Cortex of kidney (tissue), 1 donor: ENCODE data around the gene SRD5A3.
A peak's percentile ranks its signal among the peaks of the same experiment; 100 is the strongest.

Experiments used
- DNase-seq: peaks from one replicate; lab custom pipeline; 2025; lab: John Stamatoyannopoulos, UW

SRD5A3 gene

DNA sequence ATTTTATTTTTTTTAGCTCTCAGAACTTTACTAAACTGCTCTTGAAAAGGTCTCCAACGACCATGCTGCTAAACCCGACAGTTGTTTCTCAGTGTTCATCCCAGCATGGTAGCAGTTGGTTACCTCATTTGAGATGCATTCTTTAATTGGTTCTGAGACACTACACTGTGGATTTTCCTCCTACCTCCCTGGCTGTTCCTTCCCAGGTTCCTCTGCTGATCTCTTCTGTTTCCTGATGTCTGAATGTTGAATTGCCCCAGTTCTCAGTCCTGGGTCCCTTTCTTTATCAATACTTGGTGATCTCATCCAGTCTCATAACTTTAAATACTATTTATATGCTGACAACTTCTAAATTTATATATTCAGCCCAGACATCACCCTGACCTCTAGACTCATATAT lies 30.7 kb downstream of the SRD5A3 start:
- DNase-seq = no peak

DNA sequence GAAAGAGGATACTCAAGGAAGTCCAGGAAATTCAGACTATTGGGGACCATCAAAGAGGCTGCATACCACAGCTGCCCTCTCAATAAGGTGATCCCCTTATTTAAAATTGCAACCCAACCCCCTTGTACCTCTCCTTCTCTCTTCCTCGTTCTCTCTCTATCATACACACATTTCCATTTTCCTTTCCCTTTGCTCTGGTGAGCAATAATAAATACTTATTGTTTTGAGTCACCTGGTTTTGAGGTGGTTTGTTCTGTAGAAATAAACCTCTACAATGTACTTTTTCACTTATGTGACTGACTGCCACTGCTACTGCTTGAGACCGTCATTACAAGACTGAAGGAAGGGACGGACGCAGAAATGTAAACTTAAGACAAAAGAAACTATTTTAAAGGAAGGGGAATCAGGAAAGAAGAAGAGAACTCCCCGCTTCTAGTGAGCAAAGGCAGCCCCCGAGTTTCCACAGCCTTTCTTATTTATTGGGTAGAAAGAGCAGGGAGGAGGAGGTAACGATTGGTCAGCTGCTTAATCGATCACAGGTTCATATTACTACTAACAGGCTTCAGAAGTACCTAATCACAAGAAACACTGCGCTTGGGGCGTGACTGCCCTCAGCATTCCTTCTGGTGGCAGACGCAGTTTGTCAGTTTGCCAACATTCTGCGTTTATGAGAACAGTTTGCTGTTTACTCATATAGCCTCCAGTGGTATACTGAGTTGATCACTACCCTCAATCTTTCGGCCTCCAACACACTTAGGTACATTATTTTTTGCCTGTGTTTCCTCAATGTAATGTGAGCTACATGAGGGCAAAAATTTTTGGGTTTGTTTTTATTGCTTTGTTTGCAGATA lies 32.8 kb downstream of the SRD5A3 start:
- no peak for DNase-seq

DNA sequence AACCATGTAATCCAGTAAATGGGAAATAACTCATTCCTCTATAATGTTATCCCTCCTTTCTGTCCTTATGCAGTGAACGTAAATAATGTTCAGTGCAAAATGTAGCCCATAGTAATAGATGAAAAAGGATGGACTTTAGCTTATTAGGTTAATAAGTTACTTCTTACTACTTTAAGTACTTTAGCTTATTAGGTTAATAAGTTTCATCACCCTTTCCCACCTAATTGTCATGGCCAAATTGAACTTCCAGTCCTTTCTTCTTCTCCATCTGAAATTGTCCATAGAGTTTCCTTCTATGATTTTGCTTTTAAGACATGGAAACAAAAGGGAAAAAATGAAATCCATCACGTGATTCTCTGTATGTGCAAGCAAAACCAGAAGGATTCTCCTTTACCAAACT lies 34.5 kb downstream of the SRD5A3 start:
- no peak for DNase-seq

DNA sequence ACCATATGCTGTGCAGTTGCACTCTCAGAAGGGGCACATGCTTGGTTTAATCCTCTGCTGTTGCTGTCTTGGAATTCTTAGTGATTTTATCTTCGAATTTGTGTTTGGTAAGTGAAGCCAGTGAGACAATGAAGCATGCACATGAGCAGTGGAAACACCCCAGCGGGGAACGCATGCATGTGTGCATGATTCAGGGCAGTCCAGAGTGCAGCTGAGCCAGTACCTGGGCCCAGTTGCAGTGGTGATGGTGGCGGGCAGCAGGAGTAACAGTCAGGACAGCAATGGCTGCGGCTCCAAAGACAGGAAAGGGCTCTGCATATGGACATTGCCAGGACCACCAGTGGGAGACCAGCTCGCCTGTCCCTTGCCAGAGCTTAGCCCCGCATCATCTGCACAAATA lies 35.5 kb downstream of the SRD5A3 start:
- no peak for DNase-seq

DNA sequence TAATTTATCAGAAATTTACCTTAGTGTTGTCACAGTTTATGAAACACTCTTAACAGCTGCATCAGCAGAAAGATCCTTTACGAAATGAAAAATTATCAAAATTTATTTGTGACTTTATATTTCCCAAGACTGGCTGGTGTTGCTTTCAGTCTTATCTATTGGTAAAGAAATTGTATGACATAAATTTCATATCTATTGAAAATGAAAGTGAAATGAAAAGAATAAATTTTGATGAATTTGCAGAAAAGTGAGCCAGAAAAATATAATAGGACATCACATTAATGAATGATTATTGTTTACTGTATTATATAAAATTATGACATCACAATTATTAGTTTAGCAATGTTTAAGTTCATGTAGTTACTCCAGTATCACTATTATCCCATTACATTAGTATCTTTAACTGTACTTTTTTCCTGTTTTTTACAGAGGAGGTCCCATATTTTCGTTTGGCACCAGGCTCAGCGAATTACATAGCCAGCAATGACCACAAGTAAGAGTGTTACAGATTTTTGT lies 36.5 kb downstream of the SRD5A3 start:
- no peak for DNase-seq

DNA sequence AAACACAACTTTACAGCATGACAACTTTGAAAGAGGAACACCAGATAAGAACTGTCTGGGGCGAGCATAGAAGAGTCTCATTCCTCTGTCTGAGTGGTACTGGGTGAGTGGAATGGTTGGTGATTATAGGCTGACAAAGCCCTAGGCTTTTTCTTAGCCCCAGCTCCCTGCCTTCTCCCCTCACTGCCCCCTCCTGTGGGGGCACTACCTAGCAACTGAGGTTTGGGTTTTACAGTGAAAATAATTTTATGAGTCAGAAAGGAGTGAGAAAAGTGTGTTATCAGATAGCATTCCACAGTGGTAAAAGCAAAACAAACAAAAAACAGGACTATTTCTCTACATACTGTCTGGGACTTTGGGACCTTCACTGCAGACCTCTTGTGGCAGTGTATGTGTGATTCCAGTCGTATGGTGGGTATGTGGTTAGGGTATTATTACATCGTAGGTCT lies 39.2 kb downstream of the SRD5A3 start:
- no peak for DNase-seq

DNA sequence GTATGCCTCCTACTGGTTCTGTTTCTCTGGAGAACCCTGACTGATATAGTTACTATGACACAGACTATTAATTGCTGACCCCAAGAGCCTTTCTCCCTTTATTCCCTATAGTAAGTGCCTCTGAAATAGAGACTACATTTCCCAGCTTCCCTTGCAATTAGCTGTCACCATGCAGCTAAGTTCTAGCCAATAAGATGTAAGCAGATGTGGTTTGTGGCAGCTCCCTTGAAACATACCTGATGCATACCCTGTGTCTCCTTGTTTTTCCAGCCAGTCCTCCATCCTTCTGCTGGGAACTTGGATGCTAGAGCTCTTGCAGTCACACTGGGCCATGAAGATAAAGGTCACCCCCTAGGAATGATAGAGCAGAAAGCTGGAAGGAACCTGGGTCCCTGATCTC lies 40.0 kb downstream of the SRD5A3 start:
- DNase-seq = no peak

DNA sequence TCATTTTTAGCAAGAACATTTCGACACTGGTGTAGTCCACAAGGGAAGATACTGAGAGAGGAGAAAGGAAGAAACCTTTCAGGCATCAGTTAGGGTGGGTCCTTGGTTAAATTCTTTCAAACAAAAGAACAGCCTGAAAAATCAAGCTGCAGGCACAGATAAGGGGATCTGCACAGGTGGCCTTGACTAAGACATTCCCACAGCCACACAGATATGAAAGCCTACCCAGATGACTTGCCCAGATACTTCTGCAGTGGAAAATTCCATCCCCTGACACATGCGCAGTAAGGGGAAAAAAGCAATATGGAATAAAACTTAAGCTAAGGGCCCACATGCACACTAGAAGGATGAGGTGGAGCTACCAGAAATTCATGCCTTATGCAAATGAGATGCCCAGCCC lies 40.8 kb downstream of the SRD5A3 start:
- no peak for DNase-seq

DNA sequence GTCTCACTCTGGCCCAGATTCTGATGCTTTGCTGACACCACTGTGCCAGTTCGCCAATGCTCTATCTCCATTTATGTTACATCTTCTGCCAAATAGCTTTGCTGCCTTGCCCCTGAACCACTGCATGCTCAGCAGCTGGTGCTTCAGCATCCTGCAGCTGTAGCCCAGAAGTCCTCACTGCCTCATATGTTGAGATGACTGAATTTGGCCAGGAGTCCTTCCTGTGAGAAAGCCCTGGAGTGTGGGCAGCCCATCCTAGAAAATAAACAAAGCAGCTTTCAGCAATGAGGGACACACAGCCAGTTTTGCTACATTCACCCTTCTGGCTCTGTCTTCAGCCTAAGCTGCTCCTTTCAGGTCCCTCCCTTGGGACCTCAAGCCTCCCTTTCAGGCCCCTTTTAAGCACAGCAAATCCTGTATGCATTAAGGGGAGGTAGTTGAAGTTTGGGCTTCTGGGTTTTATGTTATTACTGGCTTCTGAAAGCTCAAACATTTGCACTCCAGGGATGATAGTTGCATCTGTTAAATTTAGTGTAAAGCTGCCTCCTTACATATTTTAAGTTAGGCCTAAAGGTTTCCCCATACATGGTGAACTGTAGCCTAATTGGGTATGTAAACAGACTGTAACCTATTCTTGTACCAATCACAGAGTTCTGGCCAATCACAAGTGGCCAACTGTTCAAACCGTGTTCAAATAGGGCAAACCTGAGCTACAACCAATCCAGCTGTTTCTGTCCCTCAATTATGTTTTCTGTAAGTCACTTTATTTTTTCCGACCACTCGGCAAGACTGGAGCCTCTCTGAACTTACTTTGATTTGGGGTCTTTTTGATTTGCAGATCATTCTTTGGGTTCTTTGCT lies 47.6 kb downstream of the SRD5A3 start:
- no peak for DNase-seq

DNA sequence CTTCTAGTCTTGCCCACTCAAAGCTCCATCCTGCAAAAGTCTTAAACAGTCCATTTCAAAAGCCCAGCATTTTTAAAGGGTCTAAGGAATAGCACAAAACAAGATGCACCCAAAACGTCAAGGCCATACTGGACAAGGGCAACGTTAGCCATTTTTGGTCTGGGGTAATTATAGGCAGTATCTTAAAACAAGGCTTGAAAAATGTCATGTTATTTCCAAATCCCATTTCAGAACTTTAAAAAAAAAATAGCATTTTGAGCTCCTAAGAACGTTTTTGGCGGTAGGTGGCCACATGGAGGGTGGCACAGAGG lies 49.1 kb downstream of the SRD5A3 start:
- no peak for DNase-seq

DNA sequence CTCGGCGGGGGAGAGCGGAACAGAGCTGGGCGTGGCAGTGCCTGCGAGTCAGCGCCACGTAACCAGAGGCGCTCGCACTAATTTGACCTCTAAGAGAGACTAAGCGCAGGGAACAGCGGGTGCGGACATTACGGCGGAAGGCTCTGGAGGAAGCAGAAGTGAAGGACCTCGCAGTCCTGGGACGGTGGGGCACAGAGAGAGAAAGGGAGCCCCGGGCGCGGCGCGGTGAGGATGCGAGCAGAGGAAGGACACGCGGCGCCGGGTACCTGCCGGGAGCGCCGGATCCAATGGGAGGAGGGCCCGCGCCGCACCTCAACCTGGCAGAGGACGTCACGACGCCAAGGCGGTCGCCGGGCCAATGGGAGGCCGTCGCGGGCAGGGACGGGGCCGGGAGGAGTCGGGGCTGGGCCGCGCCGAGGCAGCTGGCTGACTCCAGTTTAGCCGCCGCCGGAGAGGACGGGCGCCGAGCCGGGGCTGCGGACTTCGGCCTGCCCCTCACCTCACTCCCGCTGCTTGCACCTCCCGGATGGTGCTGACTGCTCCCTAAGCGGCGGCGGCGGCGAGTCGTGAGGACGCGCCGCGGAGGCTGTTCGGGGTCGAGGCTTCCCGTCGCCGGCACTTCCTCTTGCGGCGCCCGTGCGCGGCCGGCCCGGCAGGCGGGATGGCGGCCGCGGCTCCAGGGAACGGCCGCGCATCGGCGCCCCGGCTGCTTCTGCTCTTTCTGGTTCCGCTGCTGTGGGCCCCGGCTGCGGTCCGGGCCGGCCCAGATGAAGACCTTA lies 49.7 kb downstream of the SRD5A3 start, which contains the start of gene TMEM165:
TMEM165 (plus strand) TSS at position 429 of the 779 bp plus-strand sequence; CDS start at position 662, 233 bp downstream.
- DNase-seq = peak; percentile 73

DNA sequence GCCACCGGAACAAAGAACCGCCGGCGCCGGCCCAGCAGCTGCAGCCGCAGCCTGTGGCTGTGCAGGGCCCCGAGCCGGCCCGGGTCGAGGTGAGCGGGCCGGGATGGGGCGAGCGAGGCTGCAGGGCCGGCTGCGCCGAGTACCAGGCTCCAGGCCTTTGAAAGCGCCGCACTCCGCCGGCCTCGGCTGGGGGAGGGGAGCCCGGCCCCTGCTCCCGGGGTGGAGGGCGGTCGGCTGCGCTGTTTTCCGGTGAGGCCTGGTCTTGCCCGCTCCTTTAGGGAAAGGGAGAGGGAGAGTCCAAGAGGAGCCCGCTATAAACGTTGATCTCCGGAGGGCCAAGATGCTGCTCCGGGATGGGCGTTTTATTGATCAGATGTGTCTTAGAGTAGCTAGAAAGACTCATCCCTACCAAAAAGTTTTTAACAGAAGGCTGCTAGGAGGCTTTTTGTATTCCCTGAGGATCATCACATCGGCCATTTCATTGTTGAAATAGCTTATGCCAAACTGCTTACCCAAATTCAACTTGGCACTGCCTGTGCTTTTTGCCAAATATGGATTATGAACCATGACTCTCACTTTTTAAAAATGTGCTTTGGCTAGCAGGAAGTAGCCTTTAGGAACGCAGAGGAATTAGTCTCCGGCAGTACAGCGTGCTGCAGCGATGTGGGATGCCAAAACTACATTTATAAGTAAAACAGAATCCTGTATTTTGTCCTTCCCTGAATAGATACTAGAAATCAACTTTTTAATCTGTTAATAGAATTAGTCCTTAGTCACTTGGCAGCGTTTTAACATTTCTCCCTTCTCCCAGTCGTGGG lies 50.5 kb downstream of the SRD5A3 start:
- peak; percentile 22 for DNase-seq

DNA sequence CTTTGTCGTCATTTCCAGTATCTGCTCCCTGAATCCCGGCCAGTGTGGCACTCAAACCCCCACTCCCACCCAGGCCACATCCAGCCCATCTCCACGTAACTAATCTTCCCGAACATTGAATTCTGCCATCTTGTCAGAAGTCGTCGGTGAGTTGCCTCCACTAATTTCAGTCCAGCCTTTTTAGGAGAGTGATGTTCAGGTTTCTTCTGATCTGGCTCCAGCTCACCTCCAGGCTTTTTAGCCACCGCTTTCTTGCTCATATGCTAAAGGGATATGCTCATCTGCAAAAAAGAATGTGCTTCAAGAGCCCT lies 51.0 kb downstream of the SRD5A3 start:
- no peak for DNase-seq

DNA sequence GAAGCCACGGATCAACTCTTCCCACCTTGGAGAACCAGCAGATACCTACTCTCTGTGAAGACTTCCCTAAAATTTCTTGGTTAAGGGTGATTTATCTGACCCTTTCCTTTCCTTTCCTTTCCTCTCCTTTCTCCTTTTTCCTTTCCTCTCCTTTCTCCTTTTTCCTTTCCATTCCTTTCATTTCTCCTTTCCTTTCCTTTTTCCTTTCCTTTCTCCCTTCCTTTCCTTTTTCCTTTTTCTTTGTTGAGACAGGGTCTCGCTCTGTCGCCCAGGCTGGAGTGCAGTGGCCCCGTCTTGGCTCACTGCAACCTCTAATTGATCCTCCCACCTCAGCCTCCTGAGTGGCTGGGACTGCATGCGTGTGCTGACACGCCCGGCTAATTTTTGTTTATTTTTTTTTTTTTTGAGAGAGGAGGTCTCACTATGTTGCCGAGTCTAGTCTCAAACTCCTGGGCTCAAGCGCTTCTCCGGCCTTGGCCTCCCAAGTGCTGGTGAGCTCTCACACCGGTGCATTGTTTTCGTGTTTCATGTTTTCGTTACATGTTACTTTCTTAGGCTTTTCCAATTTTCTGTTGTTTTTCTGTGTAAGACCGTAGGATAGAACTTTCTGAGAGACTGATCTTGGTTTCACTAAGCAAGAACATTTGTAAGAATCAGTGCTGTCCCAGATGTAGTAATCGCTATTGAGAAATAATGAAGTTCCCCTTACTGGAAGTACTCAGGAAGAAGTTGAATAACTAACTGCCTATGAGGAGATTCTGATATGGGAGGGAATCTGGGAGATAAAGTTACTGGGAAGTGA lies 51.7 kb downstream of the SRD5A3 start:
- DNase-seq = no peak

DNA sequence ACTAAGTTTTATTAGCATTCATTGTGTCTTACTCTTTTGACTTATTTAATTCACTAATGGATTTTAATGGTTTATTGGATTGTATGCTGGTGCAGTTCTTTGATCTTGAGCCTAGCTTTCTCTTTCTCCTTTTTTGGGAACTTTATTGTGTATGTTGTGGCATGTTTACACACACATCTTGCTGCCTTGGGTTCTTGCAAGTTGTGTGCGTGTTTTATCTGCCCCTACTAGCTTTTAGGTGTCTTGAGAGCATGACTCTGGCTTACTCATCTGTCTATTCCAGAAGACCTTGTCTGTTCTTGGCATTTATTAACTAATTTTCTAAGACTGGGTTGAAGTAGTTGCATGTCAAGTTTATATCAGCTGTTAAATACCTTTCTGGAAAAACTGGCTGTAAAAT lies 52.4 kb downstream of the SRD5A3 start:
- DNase-seq = no peak

DNA sequence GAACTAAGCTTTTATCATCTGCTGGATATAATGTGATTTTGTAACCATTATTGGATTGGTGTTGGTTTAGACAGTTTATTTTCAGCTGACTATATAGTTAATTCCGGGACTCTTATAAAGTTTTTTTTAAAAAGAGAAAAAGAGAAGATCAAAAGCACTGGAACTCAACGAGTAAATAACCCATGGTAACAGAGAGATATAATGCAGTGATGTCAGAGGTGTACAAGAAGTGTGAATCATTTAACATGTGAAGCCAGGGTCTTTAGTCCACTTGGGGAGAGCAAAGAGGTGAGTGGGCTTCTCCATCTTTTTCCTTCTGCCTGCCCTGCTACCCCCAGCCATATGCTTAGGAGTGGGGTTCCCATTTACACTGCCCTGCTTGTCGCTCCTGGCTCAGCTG lies 52.9 kb downstream of the SRD5A3 start:
- no peak for DNase-seq

DNA sequence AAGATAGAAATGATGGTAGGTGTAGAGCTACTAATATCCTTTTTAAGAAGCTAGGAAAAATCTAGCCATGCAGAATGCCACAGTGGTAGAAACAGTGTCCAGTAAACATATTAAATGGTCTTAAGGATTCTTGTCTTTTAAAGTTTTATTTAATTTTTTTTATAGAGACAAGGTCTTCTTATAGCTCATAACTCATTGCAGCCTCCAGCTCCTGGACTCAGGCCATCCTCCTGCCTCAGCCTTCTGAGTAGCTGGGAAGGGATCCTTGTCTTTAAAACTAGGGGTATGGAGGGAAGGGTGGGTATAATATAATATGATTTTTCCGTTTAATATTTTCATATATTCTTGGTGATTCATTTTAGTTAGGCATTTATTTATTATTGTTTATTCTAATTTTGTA lies 53.5 kb downstream of the SRD5A3 start:
- DNase-seq = no peak

DNA sequence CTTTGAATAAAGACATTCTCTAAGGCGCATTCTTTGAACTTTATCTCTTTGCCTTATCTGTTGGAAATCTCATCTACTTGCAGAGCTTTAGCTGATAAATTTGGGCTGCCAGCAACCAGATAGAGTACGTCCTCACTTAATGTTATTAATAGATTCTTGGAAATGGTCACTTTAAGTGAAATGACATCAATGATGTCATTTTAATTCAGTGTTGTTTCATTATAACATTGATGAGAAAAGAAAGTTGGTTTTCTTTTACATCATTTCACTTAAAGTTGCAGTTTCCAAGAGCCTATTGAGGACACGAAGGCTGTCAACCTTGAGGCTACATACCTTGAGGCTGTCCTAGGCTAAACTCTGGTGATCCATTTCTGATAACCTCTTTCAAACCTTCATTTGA lies 59.0 kb downstream of the SRD5A3 start:
- no peak for DNase-seq

DNA sequence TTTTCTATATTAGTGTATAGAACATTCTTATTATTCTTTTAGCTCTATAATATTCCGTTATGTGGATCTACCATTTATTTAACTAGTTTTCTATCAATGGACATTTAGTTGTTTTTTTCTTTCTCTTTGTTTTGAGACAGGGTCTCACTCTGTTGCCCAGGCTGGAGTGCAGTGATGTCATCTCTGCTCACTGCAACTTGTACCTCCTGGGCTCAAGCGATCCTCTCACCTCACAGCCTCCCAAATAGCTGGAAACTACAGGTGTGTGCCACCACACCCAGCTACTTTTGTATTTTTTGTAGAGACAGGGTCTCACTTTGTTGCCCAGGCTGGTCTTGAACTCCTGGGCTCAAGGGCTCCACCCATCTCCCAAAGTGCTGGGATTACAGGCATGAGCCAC lies 60.5 kb downstream of the SRD5A3 start:
- no peak for DNase-seq

DNA sequence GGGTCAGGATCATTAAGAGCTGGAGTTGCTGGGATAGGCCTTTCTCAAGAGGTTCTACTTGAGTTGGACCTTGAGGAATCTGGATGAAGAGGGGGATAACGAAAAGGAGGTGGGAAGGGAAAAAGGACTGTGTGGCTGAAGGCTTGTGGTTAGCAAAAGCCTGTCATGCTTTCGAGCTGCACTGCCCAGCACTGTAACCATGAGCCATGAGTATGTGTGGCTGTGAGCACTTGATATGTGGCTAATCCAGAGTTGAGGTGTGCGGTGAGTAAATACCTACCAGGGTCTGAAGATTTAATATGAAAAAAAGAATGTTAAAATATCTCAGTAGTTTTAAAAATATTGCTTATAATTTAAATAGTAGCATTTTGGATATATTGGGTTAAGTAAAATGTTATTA lies 61.1 kb downstream of the SRD5A3 start:
- DNase-seq = no peak

DNA sequence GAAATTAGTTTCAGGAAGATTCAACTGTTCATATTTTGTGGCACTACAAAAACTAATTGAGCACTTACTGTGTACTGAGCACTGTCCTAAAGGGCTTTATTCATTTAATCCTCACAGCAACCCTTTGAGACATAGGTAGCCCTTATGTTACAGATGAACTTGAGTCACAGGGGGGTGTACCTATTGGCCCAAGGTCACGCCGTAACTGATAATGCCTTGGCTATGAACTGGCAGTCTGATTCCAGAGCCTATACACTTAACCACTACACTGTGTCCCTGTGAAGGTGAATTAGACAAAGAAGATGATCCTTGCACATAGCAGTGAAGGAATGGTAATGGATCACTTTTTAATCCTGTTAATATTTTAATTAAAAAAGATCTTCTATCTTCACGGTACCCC lies 61.7 kb downstream of the SRD5A3 start:
- DNase-seq = no peak
